Amygdala (tissue), 56 donors: ENCODE results near the gene SEC22B.
A peak's percentile ranks its signal among the peaks of the same experiment; 100 is the strongest.
"Not testable (repeated sequence)": the region's sequence is repeated elsewhere in the genome, so short reads cannot be mapped to it uniquely, and the experiment has no call there.

Source experiments
- DNase-seq, 56 donors: peaks; one replicate each; lab custom pipeline; 2025; lab: John Stamatoyannopoulos, UW

SEC22B gene

GRCh38 chr1:120149420-120150059 lies 26.8 kb downstream of the SEC22B start:
- DNase-seq: not testable (repeated sequence)

GRCh38 chr1:120145806-120146205 lies 30.5 kb downstream of the SEC22B start:
- peak in 1 of 56 donors; percentile 4 for DNase-seq

GRCh38 chr1:120144626-120145025 lies 31.7 kb downstream of the SEC22B start:
- DNase-seq: not testable (repeated sequence)

- not testable (repeated sequence) for DNase-seq
Measured at GRCh38 chr1:120144169-120144568, 32.2 kb downstream of the SEC22B start.

GRCh38 chr1:120143334-120143733 lies 33.0 kb downstream of the SEC22B start:
- DNase-seq: not testable (repeated sequence)

GRCh38 chr1:120142512-120143263 lies 33.6 kb downstream of the SEC22B start:
- peak in 4 of 56 donors; percentile 3 to 36 (median 9) for DNase-seq

GRCh38 chr1:120141865-120142264 lies 34.5 kb downstream of the SEC22B start:
- DNase-seq: not testable (repeated sequence)

GRCh38 chr1:120140656-120141265 lies 35.6 kb downstream of the SEC22B start:
- DNase-seq: not testable (repeated sequence)

- DNase-seq: not testable (repeated sequence)
Measured at GRCh38 chr1:120136086-120136485, 40.2 kb downstream of the SEC22B start.

- not testable (repeated sequence) for DNase-seq
Measured at GRCh38 chr1:120133928-120134325, 42.4 kb downstream of the SEC22B start.

- DNase-seq: no peak
Measured at GRCh38 chr1:120133228-120133927, 42.9 kb downstream of the SEC22B start.

- not testable (repeated sequence) for DNase-seq
Measured at GRCh38 chr1:120132406-120132763, 43.9 kb downstream of the SEC22B start.

GRCh38 chr1:120131611-120132405 lies 44.5 kb downstream of the SEC22B start:
- peak in 20 of 56 donors; percentile 1 to 34 (median 11) for DNase-seq

- DNase-seq: not testable (repeated sequence)
Measured at GRCh38 chr1:120127921-120128320, 48.4 kb downstream of the SEC22B start.

- not testable (repeated sequence) for DNase-seq
Measured at GRCh38 chr1:120126216-120126615, 50.1 kb downstream of the SEC22B start.

GRCh38 chr1:120124628-120125027 lies 51.7 kb downstream of the SEC22B start:
- not testable (repeated sequence) for DNase-seq

- peak in 1 of 56 donors; percentile 5 for DNase-seq
Measured at GRCh38 chr1:120123813-120124510, 52.4 kb downstream of the SEC22B start.

GRCh38 chr1:120122262-120122893 lies 53.9 kb downstream of the SEC22B start:
- DNase-seq: not testable (repeated sequence)

- DNase-seq: not testable (repeated sequence)
Measured at GRCh38 chr1:120121830-120122229, 54.5 kb downstream of the SEC22B start.
